HG02763 (cell line): ENCODE results near the gene TPPP3.
"Not testable (repeated sequence)": the region's sequence is repeated elsewhere in the genome, so short reads cannot be mapped to it uniquely, and the experiment has no call there.

Source experiments
- ATAC-seq: cut with Tn5 transposase; IDR thresholded peaks from one replicate; pipeline ENCODE4 v1.9.1; 2021; ENCODE audit warnings: mild to moderate bottlenecking, moderate library complexity; ENCODE audit not compliant: unreplicated experiment

TPPP3 gene

GRCh38 chr16:67426950-67427349 lies 33.7 kb upstream of the TPPP3 start:
- no peak for ATAC-seq

- ATAC-seq = no peak
Observed at GRCh38 chr16:67426022-67426421, 32.7 kb upstream of the TPPP3 start.

GRCh38 chr16:67425580-67425979 lies 32.3 kb upstream of the TPPP3 start:
- no peak for ATAC-seq

GRCh38 chr16:67425061-67425460 lies 31.8 kb upstream of the TPPP3 start:
- ATAC-seq = no peak

GRCh38 chr16:67424261-67424615 lies 30.9 kb upstream of the TPPP3 start:
- ATAC-seq = no peak

- no peak for ATAC-seq
Observed at GRCh38 chr16:67423611-67424260, 30.4 kb upstream of the TPPP3 start.

- ATAC-seq = no peak
Observed at GRCh38 chr16:67423015-67423414, 29.7 kb upstream of the TPPP3 start.

GRCh38 chr16:67421030-67421429 lies 27.7 kb upstream of the TPPP3 start:
- ATAC-seq = no peak

- ATAC-seq = no peak
Observed at GRCh38 chr16:67419931-67420330, 26.6 kb upstream of the TPPP3 start.

GRCh38 chr16:67419502-67419901 lies 26.2 kb upstream of the TPPP3 start:
- no peak for ATAC-seq

GRCh38 chr16:67417333-67418061 lies 24.2 kb upstream of the TPPP3 start:
- no peak for ATAC-seq

- ATAC-seq = peak; percentile 61
Observed at GRCh38 chr16:67415872-67416793, 22.8 kb upstream of the TPPP3 start, which contains the start of gene ZDHHC1. ZDHHC1 (minus strand) TSS chr16:67416477; CDS start chr16:67407775, 8,702 bp downstream.

- not testable (repeated sequence) for ATAC-seq
Observed at GRCh38 chr16:67415421-67415820, 22.1 kb upstream of the TPPP3 start.

GRCh38 chr16:67413978-67414911 lies 20.9 kb upstream of the TPPP3 start:
- no peak for ATAC-seq

GRCh38 chr16:67412294-67412693 lies 19.0 kb upstream of the TPPP3 start:
- ATAC-seq = no peak

GRCh38 chr16:67411339-67411738 lies 18.0 kb upstream of the TPPP3 start:
- ATAC-seq = no peak

- no peak for ATAC-seq
Observed at GRCh38 chr16:67409631-67410030, 16.3 kb upstream of the TPPP3 start.

- ATAC-seq = no peak
Observed at GRCh38 chr16:67407788-67408452, 14.6 kb upstream of the TPPP3 start.

- ATAC-seq = no peak
Observed at GRCh38 chr16:67407176-67407787, 14.0 kb upstream of the TPPP3 start.
